ENCODE data around the gene RCC2. TPM values are rescaled to one million over a fixed set of nuclear protein-coding genes. Genes with fewer than 3 reads are reported as not detected.

RCC2 gene
- total and polyA plus RNA-seq, 2 donors (not counting 3 experiments of a cell fraction or from before 2014, with no cell fraction given): 137 to 166 TPM

- no peak overlapping the region for H2AFZ ChIP-seq (ENCODE audit: low read depth, low read length)
- intact Hi-C loops (cut with micrococcal nuclease) (no loop called here), dilution Hi-C loops (cut with MboI; ENCODE audit: extremely low pct_ligation_motif_present, low sequenced_read_pairs) (no loop called here)
- ChIA-PET CTCF (no interaction called here), POLR2A (no interaction called here)
- H4K20me1 ChIP-seq (replicated peaks; ENCODE audit: control insufficient read depth, extremely low read depth, insufficient read depth, low read length): no peaks in the 10 kb centered on the region
- no peaks in the 10 kb centered on the region for H3K9me3 ChIP-seq (replicated peaks; ENCODE audit: control insufficient read depth, insufficient read depth, low read length)
- no peak overlapping the region for H3K9ac ChIP-seq (replicated peaks; ENCODE audit: extremely low read depth, insufficient read depth, low read length)
- no peaks in the 10 kb centered on the region for H3K9me1 ChIP-seq (replicated peaks; ENCODE audit: control insufficient read depth, extremely low read depth, insufficient read depth, low read length)
- FAIRE-seq (no peak), DNase-seq (ENCODE audit: low read depth, low spot score) (no peak)
- H3K4me1 ChIP-seq (ENCODE audit: control insufficient read depth, extremely low read depth, insufficient read depth, low read length): no peaks in the 10 kb centered on the region
- no peaks in the 10 kb centered on the region for H3K79me2 ChIP-seq (ENCODE audit: control insufficient read depth, insufficient read depth, low read length)
- H3K4me2 ChIP-seq (ENCODE audit: insufficient read depth, low read length): no peak overlapping the region
- no peak overlapping the region for H3K27ac ChIP-seq (ENCODE audit: insufficient read depth, low read depth, low read length)
- peaks cover 0 to 2% of the 10 kb centered on the region in 2 experiments for H3K27me3 ChIP-seq (ENCODE audit: control insufficient read depth in 2 of 2, insufficient read depth in 2 of 2, low read length in 2 of 2)
- no peaks in the 10 kb centered on the region for H3K36me3 ChIP-seq (ENCODE audit: control insufficient read depth in 2 of 2, extremely low read depth in 1 of 2, insufficient read depth in 2 of 2, low read length in 2 of 2)
- no peak for TF ChIP-seq FOS (IDR thresholded peaks at IDR 0.05; ENCODE audit: borderline replicate concordance, insufficient read depth, low read length)
- TF ChIP-seq, protein P1, sequence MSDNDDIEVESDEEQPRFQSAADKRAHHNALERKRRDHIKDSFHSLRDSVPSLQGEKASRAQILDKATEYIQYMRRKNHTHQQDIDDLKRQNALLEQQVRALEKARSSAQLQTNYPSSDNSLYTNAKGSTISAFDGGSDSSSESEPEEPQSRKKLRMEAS (IDR thresholded peaks at IDR 0.05; ENCODE audit: insufficient read depth, insufficient read length): no peak
- no peak for TF ChIP-seq JUN (IDR thresholded peaks at IDR 0.05; ENCODE audit: borderline replicate concordance, insufficient read depth, insufficient read length, low read depth)
- TF ChIP-seq EZH2 (IDR thresholded peaks at IDR 0.05; ENCODE audit: borderline replicate concordance, low read depth, low read length, severe bottlenecking): no peak
- TF ChIP-seq POLR2A (IDR thresholded peaks at IDR 0.05; ENCODE audit: low read depth, low read length): no peak
- no peak for TF ChIP-seq CTCF (IDR thresholded peaks at IDR 0.05; ENCODE audit: extremely low read depth in 1 of 2, insufficient read depth in 1 of 2, low read depth in 1 of 2, low read length in 2 of 2)
- no peak for TF ChIP-seq POLR2AphosphoS5 (IDR thresholded peaks at IDR 0.05; ENCODE audit: insufficient read depth, low read depth, low read length)
- BruUV-seq (replicated peaks): no TSS peak
- H3K4me3 ChIP-seq (replicated peaks in 1 of 3; ENCODE audit: insufficient read depth in 1 of 3, low read depth in 1 of 3, low read length in 3 of 3): no peak overlapping the region
Observed at GRCh38 chr1:17472814-17473213, 33.3 kb upstream of the RCC2 start.
